ENCODE measurements around the gene GRIK4.
A peak's percentile ranks its signal among the peaks of the same experiment; 100 is the strongest.

The GRIK4 gene

DNA sequence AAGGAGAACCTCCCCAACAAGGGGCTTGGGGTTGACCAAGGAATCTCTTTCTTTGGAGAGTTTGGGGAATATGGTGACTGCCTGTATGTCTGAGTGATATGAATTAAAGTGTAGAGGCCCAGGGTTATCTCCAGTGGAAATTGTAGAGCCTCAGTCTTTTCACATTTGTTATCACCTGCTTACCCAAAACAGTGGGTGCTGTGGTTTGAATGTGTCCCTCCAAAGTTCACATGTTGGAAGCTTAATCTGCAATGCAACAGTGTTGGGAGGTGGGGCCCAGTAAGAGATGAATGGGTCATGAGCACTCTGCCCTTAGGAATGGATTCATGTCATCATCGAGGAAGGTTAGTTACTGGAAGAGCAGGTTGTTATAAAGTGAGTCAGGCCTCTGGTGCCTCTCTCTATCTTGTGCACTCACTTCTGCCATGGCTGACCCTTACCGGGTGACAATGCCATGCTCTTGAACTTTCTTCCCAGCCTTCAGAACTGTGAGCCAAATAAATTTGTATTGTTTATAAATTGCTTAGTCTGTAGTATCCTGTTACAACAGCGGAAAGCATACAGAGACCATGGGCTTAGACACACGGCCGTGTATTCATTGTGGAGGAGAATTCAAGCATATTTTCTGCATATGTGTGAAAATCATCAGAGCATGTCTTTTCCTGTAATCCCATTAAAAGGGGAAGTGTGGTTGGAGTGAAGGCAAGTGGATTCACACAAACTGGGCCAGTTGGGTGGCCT lies 398.3 kb downstream of the GRIK4 start:
- in situ Hi-C loops (cut with HindIII; ENCODE audit: low pct_ligation_motif_present, low pct_unique_long_range_greater_than_20kb, low sequenced_read_pairs) = no loop called here
- no peak for DNase-seq

GRCh38 chr11:120911943-120912342 lies 400.4 kb downstream of the GRIK4 start:
- no peak for DNase-seq

GRCh38 chr11:120912504-120912903 lies 401.0 kb downstream of the GRIK4 start:
- DNase-seq = peak; percentile 48
- in situ Hi-C loops (cut with HindIII; ENCODE audit: low pct_ligation_motif_present, low pct_unique_long_range_greater_than_20kb, low sequenced_read_pairs) = no loop called here

More at GRCh38 chr11:120911943-120912342, 400.4 kb downstream of the GRIK4 start:
- in situ Hi-C loops (cut with HindIII; ENCODE audit: low pct_ligation_motif_present, low pct_unique_long_range_greater_than_20kb, low sequenced_read_pairs) = no loop called here

DNA sequence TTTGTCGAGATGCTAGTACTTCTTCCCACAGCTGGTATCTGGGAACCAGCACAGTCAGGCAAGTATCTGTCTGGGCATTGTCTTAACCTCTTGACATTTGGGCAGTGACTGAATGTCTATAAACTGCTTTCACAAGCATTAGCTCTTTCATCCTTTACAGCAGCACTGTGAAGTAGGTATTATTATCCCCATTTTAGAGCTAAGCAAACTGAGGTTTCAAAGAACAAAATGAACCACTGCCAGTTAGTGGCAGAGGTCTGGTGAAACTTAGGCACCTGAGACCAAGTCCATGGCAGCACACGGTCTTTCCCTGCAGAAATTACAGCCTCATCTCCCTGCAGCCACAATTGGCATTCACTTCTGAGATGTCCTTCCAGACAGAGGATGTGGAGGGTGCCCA lies 401.4 kb downstream of the GRIK4 start:
- no peak for DNase-seq
- in situ Hi-C loops (cut with HindIII; ENCODE audit: low pct_ligation_motif_present, low pct_unique_long_range_greater_than_20kb, low sequenced_read_pairs) = no loop called here

DNA sequence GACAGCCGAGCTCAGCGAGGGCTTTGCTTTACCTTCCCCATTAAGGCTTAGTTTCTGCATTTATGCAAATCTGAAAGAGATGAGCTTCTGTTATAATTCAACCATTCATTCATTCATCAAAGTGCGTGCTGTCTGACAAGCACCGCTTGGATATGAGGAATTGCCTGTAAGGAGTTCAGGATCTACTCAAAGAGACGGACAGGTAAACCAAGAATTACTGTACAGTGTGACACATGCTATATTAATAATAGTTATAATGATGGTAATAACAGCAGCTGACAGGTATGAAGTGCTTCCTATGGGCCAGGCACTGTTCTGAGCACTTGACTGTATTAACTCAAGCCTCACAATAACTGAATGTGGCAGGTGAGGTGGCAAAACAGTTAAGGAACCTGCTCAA lies 402.5 kb downstream of the GRIK4 start:
- in situ Hi-C loops (cut with HindIII; ENCODE audit: low pct_ligation_motif_present, low pct_unique_long_range_greater_than_20kb, low sequenced_read_pairs) = no loop called here
- no peak for DNase-seq

- in situ Hi-C loops (cut with HindIII; ENCODE audit: low pct_ligation_motif_present, low pct_unique_long_range_greater_than_20kb, low sequenced_read_pairs) = no loop called here
- no peak for DNase-seq
Observed at GRCh38 chr11:120914601-120915000, 403.1 kb downstream of the GRIK4 start.

- DNase-seq = no peak
- in situ Hi-C loops (cut with HindIII; ENCODE audit: low pct_ligation_motif_present, low pct_unique_long_range_greater_than_20kb, low sequenced_read_pairs) = no loop called here
Observed at GRCh38 chr11:120917559-120918239, 406.2 kb downstream of the GRIK4 start.

- in situ Hi-C loops (cut with HindIII; ENCODE audit: low pct_ligation_motif_present, low pct_unique_long_range_greater_than_20kb, low sequenced_read_pairs) = no loop called here
- no peak for DNase-seq
Observed at GRCh38 chr11:120918257-120918656, 406.7 kb downstream of the GRIK4 start.

- in situ Hi-C loops (cut with HindIII; ENCODE audit: low pct_ligation_motif_present, low pct_unique_long_range_greater_than_20kb, low sequenced_read_pairs) = no loop called here
Observed at GRCh38 chr11:120919045-120919444, 407.5 kb downstream of the GRIK4 start.

GRCh38 chr11:120919566-120919965 lies 408.0 kb downstream of the GRIK4 start:
- in situ Hi-C loops (cut with HindIII; ENCODE audit: low pct_ligation_motif_present, low pct_unique_long_range_greater_than_20kb, low sequenced_read_pairs) = no loop called here
- DNase-seq = no peak

More at GRCh38 chr11:120919045-120919444, 407.5 kb downstream of the GRIK4 start:
- no peak for DNase-seq

DNA sequence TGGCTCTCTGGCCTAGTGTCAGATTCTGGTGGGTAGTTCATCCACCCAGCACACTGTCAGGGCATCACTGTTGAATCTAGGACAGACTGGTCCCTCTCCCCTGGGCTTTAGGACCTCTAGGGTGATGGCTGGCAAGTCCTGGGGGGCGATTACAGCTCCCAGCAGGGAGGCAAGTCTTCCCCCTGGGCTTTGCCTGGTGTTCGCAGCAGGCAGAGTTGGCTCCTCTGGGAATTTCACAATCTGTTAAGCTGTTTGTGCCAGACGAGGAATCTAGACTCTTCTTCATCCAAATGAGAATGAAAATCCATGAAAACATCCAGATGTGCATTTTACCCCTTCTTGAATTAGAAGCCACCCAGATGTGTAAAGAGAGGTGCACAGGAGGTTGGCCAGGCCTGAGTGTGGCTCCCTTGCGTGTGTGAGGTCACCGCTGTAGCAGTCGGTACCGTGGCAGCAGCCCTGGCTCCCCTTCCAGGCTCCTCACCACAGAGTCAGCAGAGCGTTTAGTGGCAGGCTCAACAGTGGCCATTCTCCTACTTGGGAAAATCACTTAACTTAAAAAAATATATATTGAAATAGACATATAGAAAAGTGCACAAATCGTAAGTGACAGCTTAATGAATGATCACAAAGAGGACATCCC lies 412.4 kb downstream of the GRIK4 start:
- no peak for DNase-seq
- in situ Hi-C loops (cut with HindIII; ENCODE audit: low pct_ligation_motif_present, low pct_unique_long_range_greater_than_20kb, low sequenced_read_pairs) = no loop called here

DNA sequence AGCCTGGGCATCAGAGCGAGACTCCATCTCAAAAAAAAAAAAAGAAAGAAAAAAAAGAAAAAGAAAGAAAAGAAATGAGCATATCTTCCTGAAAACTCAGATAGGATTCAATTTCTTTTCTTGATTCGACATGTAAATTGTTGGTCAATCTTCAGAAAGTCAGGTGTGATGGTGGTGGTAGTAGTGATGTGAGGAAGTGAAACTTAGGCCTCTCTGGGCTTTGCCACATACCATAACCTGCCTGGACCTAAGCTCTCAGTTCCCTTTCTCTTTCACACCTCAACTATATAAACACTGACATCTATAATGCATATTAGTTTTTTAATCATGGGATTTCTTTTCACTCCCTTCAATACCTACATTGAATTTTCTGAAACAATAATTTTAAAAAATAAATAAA lies 414.4 kb downstream of the GRIK4 start:
- DNase-seq = no peak
- in situ Hi-C loops (cut with HindIII; ENCODE audit: low pct_ligation_motif_present, low pct_unique_long_range_greater_than_20kb, low sequenced_read_pairs) = no loop called here

DNA sequence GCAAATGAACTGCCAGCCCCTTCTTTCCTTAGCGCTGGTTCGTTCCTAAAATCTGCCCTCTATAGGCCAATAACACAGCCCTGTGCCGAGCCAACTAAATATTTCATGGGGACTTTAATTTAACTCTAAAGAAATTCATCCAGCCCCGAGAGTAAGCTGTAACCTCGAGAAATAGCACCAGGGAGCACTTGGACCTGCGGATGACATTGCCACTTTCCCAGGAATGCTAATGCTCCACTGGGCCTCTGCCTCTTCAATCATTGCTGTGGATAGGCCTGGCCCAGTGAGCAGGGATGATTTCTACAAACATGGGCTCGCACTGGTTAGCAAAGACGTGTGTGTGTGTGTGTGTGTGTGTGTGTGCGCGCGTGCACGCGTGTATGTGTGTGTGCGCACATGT lies 417.1 kb downstream of the GRIK4 start:
- in situ Hi-C loops (cut with HindIII; ENCODE audit: low pct_ligation_motif_present, low pct_unique_long_range_greater_than_20kb, low sequenced_read_pairs) = no loop called here
- DNase-seq = no peak

GRCh38 chr11:120929090-120929489 lies 417.5 kb downstream of the GRIK4 start:
- in situ Hi-C loops (cut with HindIII; ENCODE audit: low pct_ligation_motif_present, low pct_unique_long_range_greater_than_20kb, low sequenced_read_pairs) = no loop called here
- no peak for DNase-seq

DNA sequence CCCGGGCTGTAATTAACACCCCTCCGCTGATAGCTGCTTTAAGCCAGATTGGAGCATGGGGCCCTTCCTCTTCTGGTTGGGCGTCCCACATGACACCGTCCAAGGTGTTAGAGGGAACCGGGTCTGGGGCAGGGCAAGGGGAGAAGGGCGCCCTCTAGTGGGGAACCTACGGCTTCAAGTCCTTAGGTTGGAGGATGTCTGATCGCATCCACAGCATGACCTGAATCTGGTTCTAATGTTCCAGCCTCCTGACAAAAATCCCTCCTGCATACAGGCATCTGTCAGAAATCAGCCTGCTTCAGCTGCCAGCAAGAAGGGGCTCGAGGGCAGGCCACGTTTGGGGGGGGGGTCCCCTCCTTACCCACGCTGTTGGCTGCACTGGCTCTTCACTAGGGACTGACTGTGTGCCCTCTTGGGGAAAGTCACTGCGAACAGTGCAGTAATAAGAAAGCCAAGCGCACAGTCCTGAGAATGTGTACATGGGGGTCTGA lies 418.2 kb downstream of the GRIK4 start:
- peak; percentile 34 for DNase-seq
- in situ Hi-C loops (cut with HindIII; ENCODE audit: low pct_ligation_motif_present, low pct_unique_long_range_greater_than_20kb, low sequenced_read_pairs) = no loop called here

- in situ Hi-C loops (cut with HindIII; ENCODE audit: low pct_ligation_motif_present, low pct_unique_long_range_greater_than_20kb, low sequenced_read_pairs) = no loop called here
Observed at GRCh38 chr11:120931057-120931779, 419.7 kb downstream of the GRIK4 start.

DNA sequence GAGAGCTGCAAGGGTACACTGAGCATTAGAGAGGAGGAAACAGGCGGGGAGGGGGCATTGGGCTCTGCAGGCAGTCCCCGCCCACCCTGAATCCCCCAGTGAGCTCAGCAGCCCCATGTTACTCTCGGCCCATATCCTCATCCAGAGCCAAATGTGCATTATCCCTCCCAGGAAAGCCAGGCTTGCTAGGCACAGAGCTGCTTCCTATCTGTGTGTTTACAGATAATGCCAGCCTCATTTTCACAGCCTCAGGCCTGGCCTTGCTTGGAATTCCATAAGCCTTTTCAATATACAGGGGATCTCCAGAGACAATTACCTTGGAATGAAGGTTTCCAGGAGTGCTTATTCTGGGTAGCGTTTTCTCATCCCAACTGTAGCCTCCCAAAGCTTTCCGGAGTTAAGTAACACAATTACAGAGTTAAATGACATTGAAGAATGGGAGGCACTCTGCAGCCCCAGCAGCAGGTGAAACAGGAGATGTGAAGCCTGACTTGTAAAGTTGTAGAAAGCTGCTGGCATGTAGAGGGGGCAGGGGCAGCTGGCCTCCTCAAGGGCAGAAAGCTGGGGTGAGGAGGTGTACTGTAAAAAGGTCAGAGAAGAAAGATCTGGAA lies 420.9 kb downstream of the GRIK4 start:
- no peak for DNase-seq
- in situ Hi-C loops (cut with HindIII; ENCODE audit: low pct_ligation_motif_present, low pct_unique_long_range_greater_than_20kb, low sequenced_read_pairs) = no loop called here

More at GRCh38 chr11:120931057-120931779, 419.7 kb downstream of the GRIK4 start:
- no peak for DNase-seq

GRCh38 chr11:120936356-120936755 lies 424.8 kb downstream of the GRIK4 start:
- in situ Hi-C loops (cut with HindIII; ENCODE audit: low pct_ligation_motif_present, low pct_unique_long_range_greater_than_20kb, low sequenced_read_pairs) = no loop called here

More at GRCh38 chr11:120936356-120936755, 424.8 kb downstream of the GRIK4 start:
- DNase-seq = no peak

Data from ACHN (cell line).